ENCODE data around the gene AFDN. TPM values are rescaled to one million over a fixed set of nuclear protein-coding genes. Genes with fewer than 3 reads are reported as not detected.
"Not testable (repeated sequence)": the region's sequence is repeated elsewhere in the genome, so short reads cannot be mapped to it uniquely, and the experiment has no call there.

AFDN gene
- total RNA-seq, 1 donor from 2014 or later = 168 TPM

DNA sequence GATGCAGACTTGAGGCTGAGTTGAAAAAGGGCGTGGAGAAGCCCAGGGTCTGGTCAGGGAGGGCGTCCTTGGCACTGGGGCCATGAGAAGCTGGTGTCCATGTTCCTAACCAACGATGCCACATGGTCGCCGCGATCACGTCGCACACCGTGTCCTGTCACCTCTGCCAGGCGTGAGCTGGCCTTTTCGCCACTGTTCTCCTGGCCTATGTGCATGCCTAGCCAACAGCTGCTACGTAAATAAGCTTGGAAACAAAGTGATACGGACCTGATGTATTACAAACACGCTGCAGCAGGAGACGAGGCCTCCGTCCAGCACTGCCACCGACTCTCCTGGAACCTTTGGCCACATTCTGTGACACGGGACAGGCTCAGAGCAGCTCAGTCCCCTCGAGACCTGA lies 148.7 kb downstream of the AFDN start:
- DNase-seq (ENCODE audit: low spot score) = no peak

DNA sequence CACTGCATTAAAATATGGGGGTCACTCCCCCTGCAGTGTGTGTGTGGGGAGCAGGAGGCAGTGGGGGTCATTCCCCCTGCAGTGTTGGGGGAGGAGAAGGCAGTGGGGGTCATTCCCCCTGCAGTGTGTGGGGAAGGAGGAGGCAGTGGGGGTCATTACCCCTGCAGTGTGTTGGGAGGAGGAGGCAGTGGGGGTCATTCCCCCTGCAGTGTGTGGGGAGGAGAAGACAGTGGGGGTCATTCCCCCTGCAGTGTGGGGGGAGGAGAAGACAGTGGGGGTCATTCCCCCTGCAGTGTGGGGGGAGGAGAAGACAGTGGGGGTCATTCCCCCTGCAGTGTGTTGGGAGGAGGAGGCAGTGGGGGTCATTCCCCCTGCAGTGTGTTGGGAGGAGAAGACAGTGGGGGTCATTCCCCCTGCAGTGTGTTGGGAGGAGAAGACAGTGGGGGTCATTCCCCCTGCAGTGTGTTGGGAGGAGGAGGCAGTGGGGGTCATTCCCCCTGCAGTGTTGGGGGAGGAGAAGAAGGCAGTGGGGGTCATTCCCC lies 149.5 kb downstream of the AFDN start:
- DNase-seq (ENCODE audit: low spot score) = not testable (repeated sequence)

DNA sequence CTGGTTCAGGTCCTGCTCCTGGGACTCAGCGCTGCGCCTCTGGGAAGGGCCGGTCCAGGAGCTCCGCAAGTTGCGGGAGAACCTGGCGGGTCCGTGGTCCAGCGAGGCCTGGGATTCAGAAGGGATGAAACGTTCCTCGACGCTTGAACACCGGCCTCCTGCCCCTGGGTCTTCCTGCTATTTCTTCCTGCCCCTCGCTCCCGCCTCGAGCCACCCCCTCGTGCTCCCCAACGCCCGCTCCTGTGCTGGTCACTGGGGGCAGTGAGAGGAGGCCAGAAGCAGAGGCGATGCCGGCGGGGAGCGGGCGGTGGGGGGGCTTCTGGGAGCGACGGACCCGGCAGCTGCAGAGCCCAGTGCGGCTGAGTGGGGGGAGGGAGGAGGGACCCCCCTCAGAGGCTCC lies 150.0 kb downstream of the AFDN start:
- no peak for DNase-seq (ENCODE audit: low spot score)

DNA sequence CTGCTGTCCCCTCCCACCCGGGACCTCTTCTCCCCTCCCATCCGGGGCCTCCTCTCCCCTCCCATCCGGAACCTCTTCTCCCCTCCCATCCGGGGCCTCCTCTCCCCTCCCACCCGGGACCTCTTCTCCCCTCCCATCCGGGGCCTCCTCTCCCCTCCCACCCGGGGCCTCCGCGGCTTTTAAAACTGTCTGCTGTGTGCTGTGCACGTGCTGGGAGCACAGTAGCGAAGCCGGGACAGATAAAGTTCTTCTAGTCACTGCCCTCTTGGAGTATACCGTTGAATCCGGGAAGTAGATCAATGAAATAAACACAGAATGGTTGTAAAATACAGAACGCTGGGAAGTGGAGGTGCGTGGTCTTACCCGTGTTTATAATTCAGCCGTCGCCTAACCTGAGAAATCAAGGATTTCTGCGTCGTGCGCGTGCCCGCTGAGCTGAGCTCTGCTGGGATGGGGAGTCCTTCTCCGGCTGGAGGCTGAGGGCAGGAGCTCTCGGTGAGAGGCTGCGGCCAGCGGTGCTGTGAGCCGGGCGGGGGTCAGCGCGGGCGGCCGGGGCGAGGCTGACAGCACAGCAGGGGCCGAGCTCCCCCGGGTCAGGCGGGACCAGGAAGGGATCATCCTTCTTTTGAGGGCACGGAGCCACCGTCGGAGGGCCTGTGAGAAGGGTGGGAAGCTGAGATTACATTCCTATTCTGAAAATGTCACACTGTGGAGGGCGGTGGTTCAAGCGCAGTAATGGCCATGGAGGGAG lies 151.2 kb downstream of the AFDN start:
- no peak for DNase-seq (ENCODE audit: low spot score)

DNA sequence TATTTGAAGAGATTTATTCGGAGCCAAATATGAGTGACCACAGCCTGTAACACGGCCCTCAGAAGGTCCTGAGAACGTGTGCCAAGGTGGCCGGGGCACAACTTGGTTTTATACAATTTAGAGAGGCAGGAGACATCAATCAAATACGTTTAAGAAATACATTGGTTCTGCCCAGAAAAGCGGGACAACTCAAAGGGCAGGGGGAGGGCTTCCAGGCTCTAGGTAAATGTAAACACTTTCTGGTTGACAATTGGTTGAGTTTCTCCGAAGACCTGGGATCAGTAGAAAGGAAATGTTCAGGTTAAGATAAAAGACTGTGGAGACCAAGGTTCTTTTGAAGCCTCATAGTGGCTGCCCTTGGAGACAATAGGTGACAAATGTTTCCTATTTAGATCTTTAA lies 151.9 kb downstream of the AFDN start:
- DNase-seq (ENCODE audit: low spot score) = no peak

DNA sequence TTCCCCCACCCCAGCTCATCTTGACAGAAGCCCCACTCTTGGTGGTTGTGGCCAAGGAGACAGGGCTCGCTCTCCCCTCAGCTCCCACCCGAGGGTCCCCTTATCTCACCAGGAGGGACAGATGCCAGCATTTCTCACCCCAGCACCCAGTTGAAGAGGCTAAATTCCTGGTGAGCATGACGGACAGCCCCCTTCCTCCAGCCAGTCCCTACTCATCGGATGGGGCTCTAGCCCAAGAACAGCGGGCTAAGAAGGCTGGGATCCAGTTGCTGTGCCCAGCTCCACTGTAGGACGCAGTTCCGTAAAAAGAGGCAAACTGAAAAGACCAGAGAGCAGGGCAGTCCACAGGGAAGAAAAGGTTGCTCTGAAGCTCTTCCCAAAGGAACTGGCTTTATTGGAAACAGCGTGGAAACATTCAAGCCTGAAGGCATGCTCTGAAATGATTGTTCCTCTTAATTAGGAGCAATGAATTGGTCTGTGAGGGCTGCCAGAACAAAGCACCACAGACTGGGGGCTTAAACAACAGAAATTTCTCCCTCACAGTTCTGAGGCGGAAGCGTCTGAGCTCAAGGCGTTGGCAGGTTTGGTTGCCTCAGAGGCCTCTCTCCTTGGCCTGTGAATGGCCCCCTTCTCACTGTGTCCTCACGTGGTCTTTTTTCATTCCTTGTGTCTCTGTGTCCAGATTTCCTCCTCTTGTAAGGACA lies 152.9 kb downstream of the AFDN start:
- no peak for DNase-seq (ENCODE audit: low spot score)

DNA sequence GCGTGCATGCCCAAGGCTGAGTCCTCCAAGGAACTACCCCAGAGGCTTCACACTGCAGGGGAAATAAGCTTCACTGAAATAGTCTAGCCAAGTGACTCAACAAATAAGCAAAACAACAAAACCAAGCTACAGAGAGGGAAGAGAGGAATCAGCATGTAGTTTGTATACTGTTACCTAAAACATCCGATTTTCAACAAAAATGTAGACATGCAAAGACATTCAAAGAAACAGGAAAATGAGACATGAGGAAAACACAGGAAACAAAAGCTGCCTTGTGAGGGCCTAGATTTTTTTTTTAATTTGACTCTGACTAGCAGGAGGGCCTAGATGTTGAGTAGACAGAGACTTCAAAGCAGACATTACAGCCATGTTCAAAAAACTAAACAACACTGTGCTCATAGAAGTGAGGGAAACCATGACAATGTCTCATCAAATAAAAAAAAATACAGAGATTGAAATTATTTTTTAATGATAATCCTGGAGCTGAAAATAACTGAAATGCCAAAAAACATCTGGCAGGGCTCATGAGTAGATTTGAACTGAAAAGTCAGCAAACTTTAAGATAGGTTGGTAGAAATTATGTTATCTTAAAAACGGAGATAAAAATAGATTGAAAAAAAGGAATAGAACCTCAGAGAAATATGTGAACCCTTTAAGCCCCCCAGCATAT lies 154.3 kb downstream of the AFDN start:
- no peak for DNase-seq (ENCODE audit: low spot score)

DNA sequence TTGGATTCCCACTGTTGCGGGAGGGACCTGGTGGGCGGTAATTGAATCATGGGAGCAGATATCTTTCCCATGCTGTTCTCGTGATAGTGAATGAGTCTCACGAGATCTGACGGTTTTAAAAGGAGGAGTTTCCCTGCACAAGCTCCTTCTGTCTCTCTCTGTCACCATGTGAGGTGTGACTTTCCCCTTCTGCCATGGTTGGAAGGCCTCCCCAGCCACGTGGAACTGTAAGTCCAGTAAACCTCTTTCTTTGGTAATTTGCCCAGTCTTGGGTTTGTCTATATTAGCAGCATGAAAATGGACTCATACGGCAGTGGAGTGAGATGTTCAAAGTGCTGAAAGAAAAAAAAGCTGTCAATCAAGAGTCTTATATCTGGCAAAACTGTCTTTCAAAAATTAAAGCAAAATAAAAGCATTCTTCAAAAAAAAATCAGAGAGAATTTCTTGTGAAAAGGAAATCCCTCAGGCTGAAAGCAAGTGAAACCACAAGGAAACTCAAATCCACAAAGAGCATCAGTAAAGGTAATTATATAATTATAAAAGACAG lies 155.3 kb downstream of the AFDN start:
- no peak for DNase-seq (ENCODE audit: low spot score)

DNA sequence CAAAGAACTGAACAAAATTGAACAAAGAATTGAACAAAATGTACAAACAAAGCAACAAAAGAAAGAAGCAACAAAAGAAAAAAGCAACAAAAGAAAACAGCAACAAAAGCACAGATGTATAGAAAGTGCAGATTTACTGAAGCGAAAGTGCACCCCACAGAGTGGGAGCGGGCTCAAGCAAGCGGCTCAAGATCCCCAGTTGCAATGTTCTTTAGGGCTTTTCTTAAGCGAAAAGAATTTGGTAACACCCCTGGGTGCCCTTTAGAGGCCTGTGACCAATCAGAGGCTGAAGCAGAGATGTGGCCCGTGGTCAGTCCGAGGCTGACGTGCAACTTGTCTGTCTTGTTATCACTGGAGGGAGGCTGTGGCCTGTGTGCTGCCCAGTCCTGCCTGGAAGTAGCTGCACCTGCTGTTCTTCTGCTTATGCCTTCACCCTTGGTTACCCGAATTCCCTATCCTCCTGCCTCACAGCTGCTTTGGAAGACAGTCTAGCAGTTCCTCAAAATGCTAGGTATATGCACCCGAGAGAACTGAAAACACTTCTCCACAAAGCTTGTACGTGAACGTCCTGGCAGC lies 157.5 kb downstream of the AFDN start:
- DNase-seq (ENCODE audit: low spot score) = no peak

DNA sequence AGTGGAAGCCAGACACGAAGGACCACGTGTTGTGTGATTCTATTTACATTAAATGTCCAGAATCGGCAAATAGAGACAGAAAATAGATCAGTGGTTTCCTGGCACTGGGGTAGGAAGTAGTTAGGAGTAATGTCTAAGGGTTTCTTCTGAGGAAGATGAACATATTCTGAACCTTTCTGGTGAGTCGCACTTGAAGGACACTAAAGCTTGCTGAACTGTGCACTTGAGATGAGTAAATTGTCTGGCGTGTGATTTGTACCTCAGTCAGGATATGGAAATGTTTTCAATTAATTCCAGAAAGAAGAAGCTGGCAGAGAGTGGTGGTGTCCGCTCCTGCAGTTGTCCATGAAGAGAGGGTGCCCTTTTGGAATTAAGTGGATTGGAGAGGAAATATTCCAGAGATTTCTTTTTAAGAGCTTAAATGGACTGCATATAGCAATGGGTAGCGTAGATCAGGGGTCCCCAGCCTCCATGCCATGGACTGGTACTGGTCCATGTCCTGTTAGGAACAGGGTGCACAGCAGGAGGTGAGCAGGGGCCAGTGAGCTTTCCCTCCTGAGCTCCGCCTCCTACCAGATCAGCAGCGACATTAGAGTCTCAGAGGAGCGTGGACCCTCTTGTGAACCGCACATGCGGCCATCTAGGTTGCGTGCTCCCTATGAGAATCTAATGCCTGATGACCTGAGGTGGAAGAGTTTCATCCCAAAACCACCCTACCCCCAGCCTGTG lies 158.3 kb downstream of the AFDN start:
- DNase-seq (ENCODE audit: low spot score) = no peak

DNA sequence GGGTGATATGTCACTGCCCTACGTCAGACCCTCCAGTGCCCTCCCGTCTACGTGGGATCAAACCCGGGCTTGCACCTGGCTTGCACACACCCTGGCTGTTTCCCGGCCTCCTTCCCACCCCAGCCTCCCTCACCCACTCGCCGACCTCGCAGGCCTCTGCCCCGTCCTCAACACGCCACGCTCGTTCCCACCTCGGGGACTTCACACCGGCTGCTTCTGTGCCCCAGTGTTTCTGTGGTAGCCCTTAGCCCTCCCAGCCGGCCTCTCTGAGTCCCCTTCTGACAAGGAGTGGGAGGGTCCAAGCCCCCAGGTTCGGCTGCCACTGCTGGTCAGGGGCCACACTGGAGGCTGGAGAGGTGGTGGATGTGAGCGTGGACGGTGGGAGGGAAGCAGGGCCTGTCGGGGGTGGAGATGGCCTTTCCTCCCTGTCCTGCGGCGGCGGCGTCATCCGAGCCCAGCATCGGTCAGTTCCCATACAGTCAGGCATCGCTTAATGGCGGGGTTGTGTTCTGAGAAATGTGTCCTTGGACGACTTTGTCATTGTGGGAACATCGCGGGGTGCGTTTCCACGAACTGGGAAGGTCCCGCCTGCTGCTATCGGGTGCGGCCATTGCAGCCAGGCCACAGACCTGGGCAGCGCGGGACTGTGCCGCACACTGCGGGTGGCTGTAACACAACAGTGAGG lies 159.3 kb downstream of the AFDN start:
- DNase-seq (ENCODE audit: low spot score) = no peak

DNA sequence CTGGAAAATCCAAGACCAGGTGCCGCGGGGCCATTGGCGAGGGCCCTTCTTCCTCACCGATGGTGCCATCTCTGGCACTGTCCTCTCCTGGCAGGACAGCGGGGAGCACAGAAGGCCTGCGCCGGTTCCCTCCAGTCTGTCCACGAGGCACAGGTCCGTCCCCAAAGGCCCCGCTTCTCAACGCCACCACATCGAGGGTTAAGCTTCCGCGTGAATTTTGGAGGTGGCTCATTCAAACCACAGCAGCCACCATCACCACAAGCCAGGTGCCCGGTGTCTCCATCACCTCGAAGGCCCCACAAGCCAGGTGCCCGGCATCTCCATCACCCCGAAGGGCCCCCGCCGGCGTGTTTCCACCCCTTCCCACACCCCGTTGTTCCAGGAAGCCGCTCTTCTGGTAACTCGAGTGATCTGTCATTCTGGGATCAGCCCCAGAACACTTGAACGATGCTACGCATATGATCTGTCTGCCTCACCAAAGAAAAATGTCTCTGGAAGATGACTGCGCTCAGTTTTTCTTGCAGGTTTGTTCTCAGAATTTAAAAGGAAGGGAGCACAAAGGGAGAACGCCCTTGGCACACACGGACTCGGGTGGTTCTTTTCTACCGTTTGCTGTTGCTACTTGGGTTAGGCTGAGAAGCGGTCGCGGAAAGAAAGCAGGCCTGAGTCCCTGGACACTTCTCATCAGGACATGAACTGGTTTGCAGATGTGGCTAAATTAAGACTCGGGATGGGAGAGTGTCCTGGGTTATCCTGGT lies 160.9 kb downstream of the AFDN start:
- no peak for DNase-seq (ENCODE audit: low spot score)

DNA sequence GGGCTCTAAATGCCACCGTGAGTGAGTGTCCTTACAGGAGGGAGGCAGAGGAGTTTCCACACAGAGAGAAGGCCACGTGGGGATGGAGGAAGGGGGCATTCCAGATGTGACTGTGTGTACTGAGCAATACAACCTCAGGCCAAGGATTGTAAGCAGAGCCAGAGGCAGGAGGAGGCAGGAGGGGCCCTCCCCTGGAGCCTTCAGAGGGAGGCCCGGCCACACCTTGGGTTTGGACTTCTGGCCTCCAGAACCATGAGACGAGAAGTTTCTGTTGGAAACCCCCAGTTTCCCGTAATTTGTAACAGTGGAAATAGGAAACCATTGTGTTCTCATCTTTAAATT lies 161.4 kb downstream of the AFDN start:
- no peak for DNase-seq (ENCODE audit: low spot score)

DNA sequence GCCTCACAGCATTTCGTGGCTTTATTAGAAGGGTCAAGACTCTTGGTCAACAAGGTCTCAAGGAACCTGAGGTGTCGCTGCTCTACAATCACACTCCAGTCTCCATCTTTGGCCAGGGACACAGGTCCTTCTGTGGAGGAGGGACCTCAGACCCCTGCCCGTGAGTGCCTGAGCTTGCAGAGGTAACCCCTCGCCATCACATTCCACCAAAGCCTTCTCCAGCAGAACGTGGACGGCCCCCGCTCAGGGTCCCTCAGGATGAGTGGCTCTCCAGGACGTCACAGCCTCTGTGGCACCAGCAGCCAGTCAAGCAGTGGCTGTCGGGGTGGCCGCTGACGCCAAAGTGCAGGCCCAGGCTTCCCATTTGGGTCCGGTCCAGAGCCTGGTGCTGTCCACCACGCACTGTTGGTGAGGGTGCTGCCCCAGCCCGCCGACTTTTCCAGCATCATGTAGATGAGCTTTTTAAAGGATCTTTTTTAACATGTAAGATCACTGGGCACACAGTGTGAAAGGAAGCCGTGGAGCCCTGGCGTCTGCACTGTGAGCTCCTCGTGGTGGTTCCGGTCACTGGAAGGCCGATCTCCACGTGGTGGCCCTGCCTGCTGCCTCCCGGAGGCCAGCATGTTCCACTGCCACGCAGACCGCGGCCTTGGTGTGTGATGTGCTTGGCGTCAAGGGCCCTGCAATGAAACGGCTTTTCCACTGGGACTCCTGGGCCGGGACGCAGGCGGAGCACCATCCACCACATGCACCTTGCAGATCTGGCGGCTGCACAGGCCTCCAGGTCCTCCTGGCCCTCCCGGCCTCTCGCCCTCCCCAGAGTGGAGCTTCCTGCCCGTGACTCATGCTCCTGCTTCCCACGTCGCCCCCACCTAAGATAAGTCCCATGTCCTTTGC lies 162.5 kb downstream of the AFDN start:
- DNase-seq (ENCODE audit: low spot score) = no peak

DNA sequence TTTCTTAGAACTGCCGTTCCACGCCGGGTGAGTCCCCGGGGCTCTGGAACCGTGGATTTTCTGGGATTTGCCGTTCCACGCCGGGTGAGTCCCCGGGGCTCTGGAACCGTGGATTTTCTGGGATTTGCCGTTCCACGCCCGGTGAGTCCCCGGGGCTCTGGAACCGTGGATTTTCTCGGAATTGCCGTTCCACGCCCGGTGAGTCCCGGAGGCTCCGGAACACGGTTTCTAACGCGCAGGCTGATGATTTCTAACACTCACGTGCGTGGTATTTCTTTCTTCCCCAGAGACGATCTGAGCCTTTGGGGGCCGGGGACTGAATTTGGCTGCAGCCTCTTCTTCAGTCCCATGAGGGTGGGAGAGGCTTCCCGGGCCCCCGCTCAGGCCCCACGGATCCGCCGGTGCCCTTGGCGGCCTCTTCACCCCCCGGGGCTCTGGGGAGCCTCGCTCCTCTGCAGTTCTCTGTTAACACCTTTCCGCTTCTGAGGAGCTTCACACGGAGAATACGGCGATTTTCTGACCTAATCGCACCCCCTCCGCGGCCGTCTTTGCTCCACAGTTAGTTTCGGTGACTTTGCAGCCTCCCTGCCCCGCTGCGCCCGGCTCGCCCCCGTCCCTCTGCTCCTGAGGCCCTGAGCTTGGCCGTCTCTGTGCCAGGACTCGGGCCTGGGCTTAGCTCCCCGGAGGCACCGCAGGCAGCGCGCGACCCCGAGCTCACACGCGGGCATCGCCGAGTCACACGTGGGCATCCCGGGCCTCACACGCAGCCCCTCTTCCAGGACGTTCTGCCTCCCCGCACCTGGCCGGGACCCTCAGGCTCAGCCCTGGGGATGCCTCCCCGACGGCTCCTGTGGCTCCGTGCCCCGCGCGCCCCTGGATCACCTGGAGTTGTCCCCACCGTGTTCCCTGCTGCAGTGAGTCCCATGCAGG lies 163.6 kb downstream of the AFDN start:
- DNase-seq (ENCODE audit: low spot score) = no peak

DNA sequence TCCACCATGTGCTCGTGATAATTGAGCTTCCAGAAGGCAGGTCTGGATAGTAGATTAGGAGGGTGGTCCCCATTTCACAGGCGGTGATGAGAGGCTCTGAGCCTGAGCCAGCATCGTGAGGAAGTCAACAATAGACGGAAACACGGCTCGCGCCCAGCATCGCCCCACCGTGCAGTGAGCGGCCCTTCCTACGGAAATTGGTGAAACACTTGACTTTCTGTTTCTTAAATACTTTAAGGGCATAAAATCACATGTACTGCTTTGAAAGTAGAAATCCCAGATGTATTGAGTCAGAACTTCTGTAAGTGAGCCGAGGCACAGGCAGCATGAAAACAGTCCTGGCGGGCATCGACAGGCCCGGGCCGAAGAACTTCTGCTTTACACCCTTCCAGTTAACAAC lies 166.5 kb downstream of the AFDN start:
- no peak for DNase-seq (ENCODE audit: low spot score)

DNA sequence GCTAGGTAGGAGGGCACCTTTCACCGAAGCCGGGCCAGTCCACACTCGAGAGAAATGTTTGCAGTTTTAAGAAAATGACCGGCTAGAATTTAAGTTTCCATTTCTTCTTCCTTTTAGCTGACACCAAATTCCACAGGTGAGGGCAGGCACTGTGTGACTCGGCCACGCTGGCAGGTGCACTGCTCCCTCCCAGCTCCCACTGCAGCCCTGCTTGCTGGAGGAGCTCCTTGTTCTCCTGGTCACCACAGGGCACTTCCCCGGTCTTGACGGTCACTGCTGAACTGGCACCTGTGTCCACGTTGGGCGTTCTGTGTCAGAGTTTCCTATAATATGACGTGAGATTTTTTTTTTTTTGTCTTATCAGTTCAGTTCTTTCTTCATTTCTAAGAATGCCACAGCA lies 167.1 kb downstream of the AFDN start:
- DNase-seq (ENCODE audit: low spot score) = no peak

DNA sequence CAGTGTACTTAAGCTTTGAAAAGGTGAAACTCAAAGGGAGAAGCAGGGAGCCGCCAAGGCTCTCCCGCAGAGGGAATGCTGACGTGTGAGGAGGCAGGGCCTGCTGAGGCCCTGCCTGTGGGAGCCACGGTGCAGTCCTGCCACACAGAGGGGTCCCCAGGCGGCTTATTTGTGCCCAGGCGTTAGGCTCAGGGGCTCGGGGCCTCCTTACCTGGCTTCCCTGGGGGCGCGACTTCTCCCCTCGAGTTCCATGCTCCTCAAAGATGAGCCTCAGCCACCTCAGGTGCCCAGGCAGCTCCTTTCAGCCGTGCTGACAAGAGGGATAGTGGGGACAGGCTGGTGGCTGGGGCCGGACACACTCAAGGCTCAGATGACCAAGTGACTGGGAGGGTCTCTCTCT lies 168.6 kb downstream of the AFDN start:
- DNase-seq (ENCODE audit: low spot score) = no peak

All from ureter (tissue), 1 donor.